Astrocyte (in vitro differentiated cells and primary cell): Measurements from ENCODE around the gene ARFRP1. TPM values are rescaled to one million over a fixed set of nuclear protein-coding genes. Genes with fewer than 3 reads are reported as not detected.

Experiments
- DNase-seq: peaks from one replicate; pipeline ENCODE4 v3.0.0-alpha.2; 2010; ENCODE audit warnings: low read depth
- FAIRE-seq: peaks from 2 replicates; lab custom pipeline; 2011; peaks lifted over from hg19 to GRCh38; lab: Jason Lieb, UNC
- H2AFZ ChIP-seq: 2 replicates; pipeline ENCODE4 v1.6.0; 2012; ENCODE audit warnings: low read depth, low read length, inconsistent platforms
- H3K27ac ChIP-seq: 2 replicates; pipeline ENCODE4 v1.5.1; 2011; ENCODE audit warnings: low read depth, low read length, inconsistent platforms
- H3K27me3 ChIP-seq: 2 replicates; pipeline ENCODE4 v1.6.0; 2011; ENCODE audit warnings: low read length, inconsistent platforms; ENCODE audit not compliant: insufficient read depth
- H3K36me3 ChIP-seq: 2 replicates; pipeline ENCODE4 v1.5.1; 2011; ENCODE audit warnings: low read length, inconsistent platforms; ENCODE audit not compliant: insufficient read depth
- H3K4me1 ChIP-seq: 2 replicates; pipeline ENCODE4 v1.5.1; 2011; ENCODE audit warnings: low read length, inconsistent platforms; ENCODE audit not compliant: insufficient read depth
- H3K4me2 ChIP-seq: 2 replicates; pipeline ENCODE4 v1.6.0; 2012; ENCODE audit warnings: low read length, inconsistent platforms
- H3K4me3 ChIP-seq: 2 replicates; pipeline ENCODE4 v1.5.1; 2011; ENCODE audit warnings: low read depth, mild to moderate bottlenecking, low read length, inconsistent platforms; ENCODE audit not compliant: insufficient read depth
- H3K79me2 ChIP-seq: 2 replicates; pipeline ENCODE4 v1.6.0; 2012; ENCODE audit warnings: mild to moderate bottlenecking, low read length, inconsistent platforms; ENCODE audit not compliant: insufficient read depth
- H3K9ac ChIP-seq: 2 replicates; pipeline ENCODE4 v1.6.0; 2012; ENCODE audit warnings: mild to moderate bottlenecking, low read length, inconsistent platforms
- H3K9me3 ChIP-seq: 2 replicates; pipeline ENCODE4 v1.5.1; 2012; ENCODE audit warnings: low read depth, mild to moderate bottlenecking, low read length, inconsistent platforms; ENCODE audit not compliant: insufficient read depth
- H4K20me1 ChIP-seq: 2 replicates; pipeline ENCODE4 v1.6.0; 2012; ENCODE audit warnings: low read length, inconsistent platforms; ENCODE audit not compliant: insufficient read depth
- H3K27ac Mint-ChIP-seq: one replicate; pipeline ENCODE4 v1.8.0; 2021; ENCODE audit warnings: mild to moderate bottlenecking, mixed read lengths; ENCODE audit not compliant: unreplicated experiment
- H3K27me3 Mint-ChIP-seq: one replicate; pipeline ENCODE4 v1.8.0; 2021; ENCODE audit warnings: low read depth, mixed read lengths; ENCODE audit not compliant: unreplicated experiment
- H3K36me3 Mint-ChIP-seq: one replicate; pipeline ENCODE4 v1.8.0; 2021; ENCODE audit warnings: low read depth, mixed read lengths; ENCODE audit not compliant: unreplicated experiment
- H3K4me1 Mint-ChIP-seq: one replicate; pipeline ENCODE4 v1.8.0; 2021; ENCODE audit warnings: low read depth, mixed read lengths; ENCODE audit not compliant: unreplicated experiment
- H3K4me3 Mint-ChIP-seq: one replicate; pipeline ENCODE4 v1.8.0; 2021; ENCODE audit warnings: mild to moderate bottlenecking, moderate library complexity, mixed read lengths; ENCODE audit not compliant: unreplicated experiment
- H3K9me3 Mint-ChIP-seq: one replicate; pipeline ENCODE4 v1.8.0; 2021; ENCODE audit warnings: mild to moderate bottlenecking, mixed read lengths; ENCODE audit not compliant: unreplicated experiment
- EZH2 ChIP-seq: IDR thresholded peaks from 2 replicates; pipeline ENCODE4 v1.6.1; 2012; ENCODE audit warnings: mild to moderate bottlenecking, low read length, inconsistent platforms; ENCODE audit not compliant: insufficient read depth
- total RNA-seq: library from RNA; stranded (reverse); gene quantifications from 2 replicates; pipeline ENCODE4 v1.2.1, GENCODE V29; 2021
- TF ChIP-seq, protein P1 (sequence below): IDR thresholded peaks from 2 replicates; pipeline ENCODE4 v1.5.1; 2011; ENCODE audit warnings: low read depth, mild to moderate bottlenecking, inconsistent platforms, low read length, moderate library complexity; ENCODE audit not compliant: insufficient read depth

ARFRP1 gene
- total RNA-seq, 1 donor from 2014 or later: 32.5 TPM

DNA sequence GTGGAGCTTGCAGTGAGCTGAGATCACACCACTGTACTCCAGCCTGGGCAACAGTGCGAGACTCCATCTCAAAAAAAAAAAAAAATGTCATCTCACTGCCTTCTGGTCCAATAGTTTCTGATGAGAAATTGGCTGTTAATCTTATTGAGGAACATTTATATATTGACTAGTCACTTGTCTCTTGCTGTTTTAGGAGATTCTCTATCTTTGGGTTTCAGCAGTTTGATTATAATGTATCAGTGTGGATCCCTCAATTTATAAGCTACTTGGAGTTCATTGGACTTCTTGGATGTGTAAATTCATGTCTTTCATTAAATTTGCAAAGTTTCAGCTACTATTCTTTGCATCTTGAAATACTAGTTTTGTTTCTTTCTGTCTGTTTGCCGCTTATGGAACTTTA lies 11.2 kb upstream of the ARFRP1 start:
- no peaks in the 10 kb centered on the region for H3K27me3 ChIP-seq
- Mint-ChIP-seq H3K9me3 (peaks cover 6% of the 10 kb centered on the region), H3K4me3 (no peak overlapping the region), H3K27ac (no peak overlapping the region), H3K27me3 (no peaks in the 10 kb centered on the region), H3K4me1 (no peaks in the 10 kb centered on the region), H3K36me3 (peaks cover 16% of the 10 kb centered on the region)
- H3K9ac ChIP-seq: no peak overlapping the region
- no peak overlapping the region for H3K4me2 ChIP-seq
- FAIRE-seq (no peak), DNase-seq (no peak)
- H3K36me3 ChIP-seq: peaks cover 6% of the 10 kb centered on the region
- peaks cover 4% of the 10 kb centered on the region for H3K9me3 ChIP-seq
- H2AFZ ChIP-seq: no peak overlapping the region
- H4K20me1 ChIP-seq: peaks cover 36% of the 10 kb centered on the region
- H3K79me2 ChIP-seq: peaks cover 72% of the 10 kb centered on the region
- no peak overlapping the region for H3K27ac ChIP-seq
- TF ChIP-seq, protein P1, sequence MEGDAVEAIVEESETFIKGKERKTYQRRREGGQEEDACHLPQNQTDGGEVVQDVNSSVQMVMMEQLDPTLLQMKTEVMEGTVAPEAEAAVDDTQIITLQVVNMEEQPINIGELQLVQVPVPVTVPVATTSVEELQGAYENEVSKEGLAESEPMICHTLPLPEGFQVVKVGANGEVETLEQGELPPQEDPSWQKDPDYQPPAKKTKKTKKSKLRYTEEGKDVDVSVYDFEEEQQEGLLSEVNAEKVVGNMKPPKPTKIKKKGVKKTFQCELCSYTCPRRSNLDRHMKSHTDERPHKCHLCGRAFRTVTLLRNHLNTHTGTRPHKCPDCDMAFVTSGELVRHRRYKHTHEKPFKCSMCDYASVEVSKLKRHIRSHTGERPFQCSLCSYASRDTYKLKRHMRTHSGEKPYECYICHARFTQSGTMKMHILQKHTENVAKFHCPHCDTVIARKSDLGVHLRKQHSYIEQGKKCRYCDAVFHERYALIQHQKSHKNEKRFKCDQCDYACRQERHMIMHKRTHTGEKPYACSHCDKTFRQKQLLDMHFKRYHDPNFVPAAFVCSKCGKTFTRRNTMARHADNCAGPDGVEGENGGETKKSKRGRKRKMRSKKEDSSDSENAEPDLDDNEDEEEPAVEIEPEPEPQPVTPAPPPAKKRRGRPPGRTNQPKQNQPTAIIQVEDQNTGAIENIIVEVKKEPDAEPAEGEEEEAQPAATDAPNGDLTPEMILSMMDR: no peak
- no peak for TF ChIP-seq EZH2
- no peaks in the 10 kb centered on the region for H3K4me1 ChIP-seq
- no peak overlapping the region for H3K4me3 ChIP-seq

- Histone ChIP-seq H3K9ac (no peak overlapping the region), H3K9me3 (peaks cover 4% of the 10 kb centered on the region), H3K4me3 (no peak overlapping the region), H3K36me3 (peaks cover 17% of the 10 kb centered on the region), H3K4me1 (no peaks in the 10 kb centered on the region), H2AFZ (no peak overlapping the region), H4K20me1 (peaks cover 48% of the 10 kb centered on the region), H3K27me3 (no peaks in the 10 kb centered on the region), H3K4me2 (no peak overlapping the region), H3K79me2 (peaks cover 94% of the 10 kb centered on the region), H3K27ac (no peak overlapping the region)
- peaks cover 13% of the 10 kb centered on the region for H3K9me3 Mint-ChIP-seq
- no peaks in the 10 kb centered on the region for H3K27me3 Mint-ChIP-seq
- TF ChIP-seq EZH2: no peak
- TF ChIP-seq, protein P1: no peak
- H3K4me3 Mint-ChIP-seq: no peak overlapping the region
- FAIRE-seq: no peak
- peaks cover 26% of the 10 kb centered on the region for H3K36me3 Mint-ChIP-seq
- H3K27ac Mint-ChIP-seq: no peak overlapping the region
- peaks cover 3% of the 10 kb centered on the region for H3K4me1 Mint-ChIP-seq
- DNase-seq: no peak
These were observed 7.1 kb upstream of the ARFRP1 start for GRCh38 chr20:63714858-63715257.

DNA sequence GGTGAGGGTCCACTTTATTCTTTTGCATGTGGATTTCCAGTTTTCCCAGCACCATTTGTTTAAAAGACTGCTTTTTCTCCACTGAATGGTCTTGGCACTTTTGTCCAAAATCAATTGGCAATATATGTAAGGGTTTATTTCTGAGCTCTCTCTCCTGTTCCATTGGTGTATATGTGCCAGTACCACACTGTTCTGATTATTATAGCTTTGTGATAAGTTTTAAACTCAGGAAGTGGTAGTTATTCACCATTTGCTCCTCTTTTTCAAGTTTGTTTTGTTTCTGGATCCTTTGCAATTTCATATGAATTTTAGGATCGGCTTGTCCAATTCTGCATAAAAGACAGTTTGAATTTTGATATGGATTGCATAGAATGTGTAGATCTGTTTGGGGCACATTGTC lies 4.4 kb upstream of the ARFRP1 start:
- Histone ChIP-seq H4K20me1 (peaks cover 55% of the 10 kb centered on the region), H3K4me1 (peaks cover 7% of the 10 kb centered on the region), H3K36me3 (peaks cover 22% of the 10 kb centered on the region), H3K9me3 (peaks cover 4% of the 10 kb centered on the region), H3K27ac (no peak overlapping the region), H3K9ac (no peak overlapping the region), H3K4me3 (no peak overlapping the region), H3K27me3 (no peaks in the 10 kb centered on the region), H3K79me2 (peaks cover 97% of the 10 kb centered on the region), H2AFZ (no peak overlapping the region), H3K4me2 (no peak overlapping the region)
- FAIRE-seq (no peak), DNase-seq (no peak)
- no peak for TF ChIP-seq EZH2
- TF ChIP-seq, protein P1: no peak
- H3K9me3 Mint-ChIP-seq: peaks cover 13% of the 10 kb centered on the region
- H3K27me3 Mint-ChIP-seq: no peaks in the 10 kb centered on the region
- no peak overlapping the region for H3K4me3 Mint-ChIP-seq
- H3K27ac Mint-ChIP-seq: no peak overlapping the region
- peaks cover 25% of the 10 kb centered on the region for H3K36me3 Mint-ChIP-seq
- H3K4me1 Mint-ChIP-seq: peaks cover 5% of the 10 kb centered on the region
